CD4-positive, alpha-beta T cell treated with Interferon alpha-2 for 1 hour (primary cell): Measurements from ENCODE around the gene PBX3.

Source experiments
- DNase-seq, 2 donors: peaks; one replicate each; pipeline ENCODE4 v3.0.0-alpha.2; 2020 to 2022

PBX3 gene

GRCh38 chr9:125911861-125912644 is 164.9 kb downstream of the PBX3 start:
- no peak for DNase-seq

DNA sequence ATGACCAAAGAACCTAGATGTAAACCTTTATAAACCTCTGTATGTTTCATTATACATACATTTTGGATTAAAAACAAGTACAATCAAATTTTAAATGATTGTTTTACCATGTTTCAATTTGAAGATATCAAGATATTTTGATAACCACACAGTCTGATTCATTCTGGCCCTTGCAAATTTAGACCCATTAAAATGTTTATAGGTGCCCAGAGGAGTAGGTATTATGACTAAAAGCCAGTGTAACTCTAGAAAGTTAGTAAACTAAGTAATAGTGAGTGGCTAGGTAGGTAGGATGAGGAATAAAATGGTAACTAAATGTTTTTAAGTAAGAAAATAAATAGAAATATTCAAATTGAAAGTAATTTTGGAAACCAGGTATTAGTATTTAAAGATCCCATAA is 165.5 kb downstream of the PBX3 start:
- no peak for DNase-seq

DNA sequence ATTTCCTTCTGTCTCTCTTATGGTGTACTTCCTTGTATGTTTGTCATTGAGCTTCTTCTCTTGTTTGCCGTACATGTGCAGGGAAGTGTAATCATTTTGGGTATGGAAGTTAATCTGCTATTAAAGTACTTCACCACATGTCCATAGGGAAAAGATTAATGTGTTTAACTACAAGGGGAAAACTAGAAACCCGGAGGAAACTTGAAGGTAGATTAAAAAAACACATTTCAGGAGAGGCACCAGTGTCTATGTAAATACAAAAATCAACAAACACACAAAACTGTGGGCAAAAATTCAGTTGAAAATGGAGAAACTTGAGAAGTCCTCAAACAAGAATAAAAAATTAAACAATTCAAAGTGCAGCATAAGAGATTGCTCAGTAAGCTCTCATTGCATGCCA is 166.4 kb downstream of the PBX3 start:
- no peak for DNase-seq

DNA sequence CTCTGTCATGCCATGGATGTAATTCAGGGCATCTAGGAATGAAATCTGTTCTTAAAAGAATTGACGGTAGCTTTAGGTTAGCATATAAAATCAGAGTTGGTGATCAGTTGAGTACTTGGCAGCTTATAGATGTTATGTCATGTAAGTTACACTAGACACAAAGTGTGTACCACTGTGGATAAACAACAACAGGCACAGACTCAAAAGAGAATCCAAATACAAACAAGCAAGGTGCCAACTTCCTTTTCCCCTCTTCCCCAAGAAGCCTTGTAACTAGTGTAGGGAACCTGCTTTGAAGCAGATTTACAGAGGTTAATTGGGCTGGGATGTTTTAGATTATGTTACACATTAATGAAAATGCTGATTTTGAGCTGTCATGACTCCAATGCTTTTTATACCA is 167.2 kb downstream of the PBX3 start:
- no peak for DNase-seq

- DNase-seq = no peak
Measured at GRCh38 chr9:125915606-125916005, 168.4 kb downstream of the PBX3 start.

- DNase-seq = no peak
Measured at GRCh38 chr9:125919565-125919964, 172.4 kb downstream of the PBX3 start.

DNA sequence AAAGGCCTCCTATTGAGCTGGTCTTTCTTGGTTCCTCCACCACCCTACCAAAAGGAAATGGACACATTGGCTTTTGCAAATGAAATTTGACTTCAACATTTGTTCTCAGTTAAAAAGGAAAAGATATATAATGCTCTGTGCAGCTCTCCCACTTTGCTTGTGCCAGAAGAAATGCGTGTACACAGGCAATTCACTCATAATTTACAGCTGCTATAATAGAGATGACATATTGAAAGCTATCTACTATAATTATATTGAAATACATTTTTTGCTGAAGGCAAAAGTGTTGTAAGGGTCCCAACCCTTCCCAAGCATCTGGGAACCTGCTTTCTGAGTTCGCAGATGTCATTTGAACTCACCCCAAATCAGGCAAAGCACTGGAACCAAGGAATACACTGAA is 173.2 kb downstream of the PBX3 start:
- DNase-seq = no peak

DNA sequence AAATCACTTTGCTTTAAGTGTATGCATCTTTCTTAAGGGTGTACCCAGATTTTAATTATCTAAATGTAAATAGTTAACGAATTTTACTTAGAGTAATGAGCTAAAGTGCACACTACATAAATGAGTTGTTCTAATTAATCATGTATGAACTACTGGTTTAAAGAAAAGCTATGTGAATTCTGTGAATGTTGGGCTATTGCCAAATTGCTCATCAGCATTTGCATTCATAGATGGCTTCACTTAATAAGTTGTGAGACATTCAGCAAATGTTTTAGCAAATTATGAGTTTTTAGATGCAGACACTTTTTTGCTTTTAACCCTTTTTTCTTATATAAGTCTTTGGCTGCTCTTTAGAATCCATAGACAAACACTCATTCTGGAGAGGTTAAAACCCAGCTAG is 175.7 kb downstream of the PBX3 start:
- no peak for DNase-seq

GRCh38 chr9:125924351-125924750 is 177.2 kb downstream of the PBX3 start:
- DNase-seq = no peak

DNA sequence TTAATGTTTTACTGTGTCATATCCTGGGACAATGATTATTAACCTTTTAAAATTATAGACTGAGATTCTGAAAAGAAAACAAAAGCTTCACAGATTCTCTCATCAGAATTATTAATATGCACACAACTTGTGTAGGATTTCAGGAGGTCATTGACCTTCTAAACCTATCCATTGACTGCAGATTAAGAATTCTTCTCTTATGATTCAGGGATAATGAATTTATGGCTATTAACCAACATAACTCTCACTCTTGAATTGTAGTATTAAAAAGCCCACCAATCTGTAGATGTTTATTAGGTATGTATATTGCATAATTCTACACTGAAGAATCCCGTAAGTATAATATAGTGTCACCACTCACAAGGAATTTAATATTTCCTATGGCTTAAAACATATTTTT is 179.8 kb downstream of the PBX3 start:
- no peak for DNase-seq

DNA sequence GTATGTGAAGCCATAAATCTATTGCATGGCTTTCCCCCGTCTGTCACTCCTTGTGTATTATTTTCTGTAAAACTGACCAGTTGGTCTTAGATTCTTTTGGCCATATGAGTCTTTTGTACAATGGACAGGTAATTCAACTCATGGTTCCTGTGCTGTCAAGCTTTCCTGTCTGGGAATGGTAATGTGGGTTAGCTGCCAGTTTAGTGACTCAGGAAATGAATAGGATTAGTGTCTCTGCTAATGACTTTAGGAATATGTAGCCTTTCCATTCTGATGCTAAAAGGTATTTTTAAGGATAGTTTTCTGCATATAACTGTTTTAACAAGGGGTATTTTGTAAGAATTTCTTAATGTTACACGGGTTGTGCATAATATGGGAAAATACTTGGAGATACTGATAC is 182.7 kb downstream of the PBX3 start:
- no peak for DNase-seq

DNA sequence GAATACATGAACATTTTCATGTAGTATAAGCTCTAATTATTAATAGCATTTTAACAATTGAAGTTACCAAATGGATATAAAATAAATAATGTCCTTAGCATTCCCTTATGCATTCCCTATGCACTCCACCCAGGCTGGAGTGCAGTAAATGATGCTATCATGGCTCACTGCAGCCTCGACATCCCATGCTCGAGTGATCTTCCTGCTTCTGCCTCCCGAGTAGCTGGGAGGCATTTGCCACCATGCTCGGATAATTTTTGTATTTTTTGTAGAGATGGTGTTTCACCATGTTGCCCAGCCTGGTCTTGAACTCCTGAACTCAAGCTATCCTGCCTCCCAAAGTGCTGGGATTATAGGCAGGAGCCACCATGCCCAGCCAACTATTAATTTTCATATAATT is 184.0 kb downstream of the PBX3 start:
- no peak for DNase-seq

GRCh38 chr9:125932012-125932411 is 184.8 kb downstream of the PBX3 start:
- no peak for DNase-seq

- no peak for DNase-seq
Measured at GRCh38 chr9:125932746-125933455, 185.7 kb downstream of the PBX3 start.

- DNase-seq = no peak
Measured at GRCh38 chr9:125942125-125942524, 195.0 kb downstream of the PBX3 start.

DNA sequence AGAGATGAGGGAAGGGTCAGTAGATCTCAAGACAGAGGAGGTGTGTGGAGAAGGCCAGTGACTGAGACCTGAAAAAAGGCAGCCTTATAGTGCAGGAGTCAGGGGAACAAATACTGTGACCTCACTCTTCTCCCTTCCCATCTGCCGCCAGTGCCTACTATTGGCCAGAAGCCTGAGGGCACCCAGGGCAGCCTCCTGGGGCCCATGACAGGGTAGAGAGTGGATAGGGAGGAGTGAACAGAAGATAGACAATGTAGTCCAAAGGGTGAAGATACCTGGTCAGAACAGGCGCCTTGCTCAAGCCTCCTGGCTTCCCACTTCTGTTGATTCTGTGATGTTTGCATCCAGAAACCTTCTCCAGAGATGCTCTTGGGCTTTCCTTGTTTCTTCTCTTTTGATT is 196.7 kb downstream of the PBX3 start:
- DNase-seq = no peak

DNA sequence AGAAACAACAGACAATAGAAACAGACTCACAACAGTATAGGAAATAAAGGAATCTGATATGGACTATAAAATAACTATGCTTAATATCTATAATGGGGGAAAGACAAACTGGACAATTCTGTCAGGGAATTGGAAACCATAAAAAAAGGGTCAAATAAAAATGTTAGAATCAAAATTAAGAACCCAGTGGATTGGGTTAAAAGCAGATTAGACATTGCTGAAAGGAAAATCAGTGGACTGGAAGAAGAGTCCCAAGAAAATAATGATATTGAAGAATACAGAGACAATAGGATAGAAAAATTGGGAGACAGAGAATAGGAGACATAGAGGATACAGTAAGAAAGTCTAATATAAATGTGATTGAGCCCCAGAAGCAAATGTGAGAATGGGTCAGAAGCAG is 199.2 kb downstream of the PBX3 start:
- DNase-seq = no peak

- DNase-seq = no peak
Measured at GRCh38 chr9:125948887-125949596, 201.9 kb downstream of the PBX3 start.

GRCh38 chr9:125949703-125950460 is 202.7 kb downstream of the PBX3 start:
- DNase-seq = no peak

DNA sequence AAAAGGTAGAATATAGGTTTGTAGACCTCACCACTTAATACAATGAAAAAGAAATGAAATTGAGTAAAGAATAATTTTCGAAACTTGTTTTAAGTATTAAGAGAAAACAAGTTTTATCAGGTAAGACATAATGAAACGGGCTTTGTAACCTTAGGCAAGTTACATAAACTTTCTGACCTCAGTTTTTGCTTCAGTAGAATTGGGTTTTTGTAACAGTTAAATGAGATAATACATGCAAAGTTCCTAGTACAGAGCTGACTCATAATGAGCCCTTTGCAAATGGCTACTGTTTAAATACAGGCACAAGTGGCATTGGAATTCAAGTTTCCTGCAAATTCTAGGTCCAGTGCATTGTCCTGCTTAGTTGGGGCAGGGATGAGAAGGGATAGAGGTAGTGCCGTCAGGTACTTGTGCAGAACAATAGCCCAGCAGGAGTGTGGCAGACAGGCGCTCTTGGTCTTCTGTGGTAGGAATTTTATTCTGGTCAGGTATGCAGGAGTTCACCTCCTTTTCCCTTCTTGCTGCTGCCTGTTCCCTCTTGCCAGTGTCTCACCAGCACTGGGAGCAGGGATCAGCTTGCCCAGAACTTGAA is 203.8 kb downstream of the PBX3 start:
- DNase-seq = no peak

DNA sequence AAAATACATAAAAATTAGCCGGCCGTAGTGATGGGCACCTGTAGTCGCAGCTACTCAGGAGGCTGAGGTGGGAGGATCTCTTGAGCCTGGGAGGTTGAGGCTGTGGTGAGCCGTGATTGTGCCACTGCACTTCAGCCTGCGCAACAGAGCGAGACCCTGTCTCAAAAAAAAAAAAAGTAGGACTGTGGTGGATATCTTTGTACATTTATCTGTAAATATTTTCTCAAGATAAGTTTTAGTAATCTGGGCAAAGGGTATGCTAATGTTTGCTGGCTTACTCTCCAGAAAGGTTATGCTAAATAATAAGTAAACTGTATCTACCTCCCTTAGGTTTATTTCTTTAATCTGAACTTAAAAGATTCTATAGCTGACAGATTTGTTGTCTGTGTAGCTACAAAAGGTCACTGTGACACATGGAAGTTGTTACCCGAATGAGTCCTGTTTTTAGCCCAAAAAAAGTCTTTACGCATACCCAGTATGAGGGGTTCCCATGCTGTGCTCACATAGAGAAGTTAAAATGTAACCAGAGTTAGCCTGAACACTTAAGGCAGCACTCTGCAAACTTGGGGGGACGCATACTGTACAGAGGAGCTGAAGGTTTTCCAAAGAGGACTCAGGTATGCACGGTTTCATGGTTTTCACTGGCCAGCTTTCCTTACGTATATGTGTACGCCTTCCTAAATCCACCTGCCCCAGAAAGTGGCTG is 206.3 kb downstream of the PBX3 start:
- no peak for DNase-seq

GRCh38 chr9:125956102-125956501 is 208.9 kb downstream of the PBX3 start:
- DNase-seq = no peak
